Spleen (tissue), 7 donors: Measurements from ENCODE around the gene YOD1.

Source experiments
- CTCF ChIP-seq, 11 experiments: fragments of 200-600 bp in 7 of 11; fragments of 450-650 bp in 4 of 11; sonication (generic) in 4 of 11; IDR thresholded peaks in 8 of 11; conservative IDR thresholded peaks in 3 of 11; 1 replicate in 7 of 11; 2 replicates in 4 of 11; pipeline versions ENCODE4 v1.4.0 to v1.8.0; 2016 to 2021; ENCODE audit warnings: antibody characterized with exemption in 11 of 11, inconsistent platforms in 4 of 11, mild to moderate bottlenecking in 1 of 11
- POLR2AphosphoS5 ChIP-seq, 3 donors: sonication (generic); formaldehyde crosslinking; IDR thresholded peaks; one replicate each; pipeline ENCODE4 v1.5.1; 2017; ENCODE audit warnings: antibody characterized with exemption in 3 of 3
- donor health status: DM: no; HTN: no; CAD: no; lungs with moderate emphysema.
- donor health status: DM: no; HTN: no; CAD: no.
- donor health status: DM: no; HTN: no; CAD: no.

- TF ChIP-seq CTCF (IDR thresholded peaks at IDR 0.05 in 8 of 11, conservative IDR thresholded peaks at IDR 0.05 in 3 of 11) (no peak), POLR2AphosphoS5 (IDR thresholded peaks at IDR 0.05) (no peak)
Measured at GRCh38 chr1:207054491-207054890, 3.5 kb upstream of the YOD1 start.
